AG08395 (cell line): Measurements from ENCODE around the gene ZNF668.

Experiments used
- DNase-seq: peaks from one replicate; pipeline ENCODE4 v3.0.0; 2012; ENCODE audit warnings: mixed read lengths, low spot score

ZNF668 gene

GRCh38 chr16:31081428-31082351 is 7.7 kb upstream of the ZNF668 start:
- no peak for DNase-seq

- no peak for DNase-seq
Observed at GRCh38 chr16:31080756-31081419, 6.8 kb upstream of the ZNF668 start.

GRCh38 chr16:31080035-31080629 is 6.1 kb upstream of the ZNF668 start:
- DNase-seq, result no peak

- no peak for DNase-seq
Observed at GRCh38 chr16:31079342-31079944, 5.4 kb upstream of the ZNF668 start.

- DNase-seq, result no peak
Observed at GRCh38 chr16:31078597-31079341, 4.7 kb upstream of the ZNF668 start.

GRCh38 chr16:31077592-31078396 is 3.8 kb upstream of the ZNF668 start:
- DNase-seq, result no peak

GRCh38 chr16:31077024-31077423 is 3.0 kb upstream of the ZNF668 start:
- DNase-seq, result no peak

- no peak for DNase-seq
Observed at GRCh38 chr16:31076319-31076718, 2.3 kb upstream of the ZNF668 start.

- no peak for DNase-seq
Observed at GRCh38 chr16:31074814-31075183, 759 bp upstream of the ZNF668 start.

GRCh38 chr16:31073142-31073969 is 684 bp downstream of the ZNF668 start:
- peak; percentile 87 for DNase-seq

GRCh38 chr16:31072540-31073141 is 1.4 kb downstream of the ZNF668 start:
- peak; percentile 37 for DNase-seq

- DNase-seq, result peak; percentile 77
Observed at GRCh38 chr16:31071861-31072260, 2.2 kb downstream of the ZNF668 start.

GRCh38 chr16:31067342-31067741 is 6.7 kb downstream of the ZNF668 start:
- no peak for DNase-seq

GRCh38 chr16:31064882-31065461 is 9.1 kb downstream of the ZNF668 start:
- peak; percentile 96 for DNase-seq

GRCh38 chr16:31063843-31064611 is 10.0 kb downstream of the ZNF668 start:
- no peak for DNase-seq

- DNase-seq, result no peak
Observed at GRCh38 chr16:31063495-31063842, 10.6 kb downstream of the ZNF668 start.

GRCh38 chr16:31061813-31062440 is 12.1 kb downstream of the ZNF668 start:
- DNase-seq, result no peak
